PC-9 (cell line): ENCODE data around the gene PROK1.

Experiments
- CTCF ChIP-seq: fragments of 200-600 bp; sonication (generic); conservative IDR thresholded peaks from 2 replicates; pipeline ENCODE4 v1.6.1; 2017; ENCODE audit warnings: mixed run types, antibody characterized with exemption, mild to moderate bottlenecking, moderate library complexity
- EZH2 ChIP-seq: fragments of 200-600 bp; sonication (generic); IDR thresholded peaks from 2 replicates; pipeline ENCODE4 v1.8.0; 2017; ENCODE audit warnings: antibody characterized with exemption, low read depth

GRCh38 chr1:110481968-110482623, 31.1 kb downstream of the PROK1 start:
- TF ChIP-seq EZH2 (no peak), CTCF (no peak)
